SU-DHL-6 (cell line): ENCODE data around the gene GIT2.
"Not testable (repeated sequence)": the region's sequence is repeated elsewhere in the genome, so short reads cannot be mapped to it uniquely, and the experiment has no call there.

Experiments used
- H2AFZ ChIP-seq: fragments of 200-600 bp; sonication (generic); 2 replicates; pipeline ENCODE4 v1.6.1; 2014; ENCODE audit warnings: low read depth, mild to moderate bottlenecking, moderate library complexity, mixed read lengths, antibody characterized with exemption, low read length; ENCODE audit not compliant: severe bottlenecking
- H3F3A ChIP-seq: fragments of 200-600 bp; shearing (Covaris generic); 2 replicates; pipeline ENCODE4 v1.6.0; 2016; ENCODE audit warnings: antibody characterized with exemption, mild to moderate bottlenecking; ENCODE audit not compliant: insufficient read depth
- H3K27ac ChIP-seq: fragments of 200-600 bp; sonication (generic); 2 replicates; pipeline ENCODE4 v1.5.1; 2016; ENCODE audit warnings: low read depth, mild to moderate bottlenecking, low read length, moderate library complexity, mixed read lengths
- H3K27me3 ChIP-seq: fragments of 200-600 bp; sonication (generic), shearing (Covaris generic); 2 replicates; pipeline ENCODE4 v1.6.0; 2014; ENCODE audit warnings: mild to moderate bottlenecking, low read length
- H3K36me3 ChIP-seq: fragments of 200-600 bp; sonication (generic); 2 replicates; pipeline ENCODE4 v1.6.1; 2014; ENCODE audit warnings: mild to moderate bottlenecking, low read length, mixed read lengths
- H3K4me2 ChIP-seq: fragments of 300-600, 200-600 bp; shearing (Covaris generic), sonication (generic); 2 replicates; pipeline ENCODE4 v1.6.0; 2014; ENCODE audit warnings: low read length, low read depth, mild to moderate bottlenecking; ENCODE audit not compliant: poor library complexity, severe bottlenecking
- H3K4me3 ChIP-seq: fragments of 200-600 bp; sonication (generic); 2 replicates; pipeline ENCODE4 v1.5.1; 2014; ENCODE audit warnings: antibody characterized with exemption, low read length, mild to moderate bottlenecking, mixed read lengths; ENCODE audit not compliant: insufficient read depth, poor library complexity, severe bottlenecking
- H3K79me2 ChIP-seq: fragments of 200-600 bp; sonication (generic); 2 replicates; pipeline ENCODE4 v1.6.1; 2014; ENCODE audit warnings: mild to moderate bottlenecking, low read length, moderate library complexity; ENCODE audit not compliant: insufficient read depth
- H3K9ac ChIP-seq: fragments of 200-600 bp; sonication (generic); 2 replicates; pipeline ENCODE4 v1.7.0; 2014; ENCODE audit warnings: mild to moderate bottlenecking, low read length
- H3K9me2 ChIP-seq: fragments of 200-600 bp; sonication (generic); replicated peaks from 2 replicates; pipeline ENCODE4 v1.6.1; 2014; ENCODE audit warnings: low read length; ENCODE audit not compliant: insufficient read depth
- H3K9me3 ChIP-seq: fragments of 200-600 bp; sonication (generic); 2 replicates; pipeline ENCODE4 v1.6.1; 2014; ENCODE audit warnings: low read length, mixed read lengths; ENCODE audit not compliant: insufficient read depth
- H4K20me1 ChIP-seq: fragments of 200-600 bp; sonication (generic); 2 replicates; pipeline ENCODE4 v1.6.1; 2014; ENCODE audit warnings: low read depth, mild to moderate bottlenecking, antibody characterized with exemption, low read length, moderate library complexity, mixed read lengths
- CTCF ChIP-seq: fragments of 200-600 bp; sonication (generic); IDR thresholded peaks from one replicate; pipeline ENCODE4 v1.5.1; 2017; ENCODE audit warnings: antibody characterized with exemption, mild to moderate bottlenecking, low read length, moderate library complexity; ENCODE audit not compliant: insufficient read depth, poor library complexity, severe bottlenecking
- EZH2phosphoT487 ChIP-seq: fragments of 200-600 bp; sonication (generic), shearing (Covaris generic); conservative IDR thresholded peaks from 2 replicates; pipeline ENCODE4 v1.6.1; 2018; ENCODE audit warnings: mild to moderate bottlenecking, antibody characterized with exemption, low read length, moderate library complexity, mixed read lengths

Gene GIT2

DNA sequence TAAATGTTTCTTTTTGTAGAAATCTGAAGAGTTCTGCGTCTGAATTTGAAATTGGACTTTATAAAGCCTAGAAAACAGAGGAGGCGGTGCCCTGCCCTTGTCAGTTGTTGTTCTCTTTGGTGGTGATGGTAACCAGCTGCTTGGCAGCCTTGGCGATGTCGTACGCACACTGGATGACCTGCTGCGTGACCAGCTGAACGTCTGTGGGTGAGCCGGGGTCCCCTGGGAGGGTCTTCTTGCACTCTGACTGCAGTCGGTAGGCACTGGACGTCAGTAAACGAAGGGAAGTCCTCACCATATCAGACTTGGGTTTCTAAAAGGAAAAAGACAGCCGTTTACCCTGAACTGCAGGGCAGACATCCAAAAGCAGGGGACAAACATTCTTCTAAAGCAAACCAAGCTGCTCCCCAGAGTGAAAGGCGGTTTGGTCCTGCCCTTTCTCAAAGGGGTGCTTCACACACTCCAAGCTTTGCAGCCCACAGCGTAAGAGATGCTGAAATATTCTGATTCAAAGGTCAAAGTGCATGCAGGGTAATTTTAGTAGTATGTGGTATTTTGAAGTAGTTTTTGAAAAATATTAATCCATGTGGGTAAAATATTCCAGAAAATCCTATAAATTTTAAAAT is 63.2 kb downstream of the GIT2 start:
- Histone ChIP-seq H3K27ac (no peak overlapping the region), H3K9me3 (no peaks in the 10 kb centered on the region), H3K9me2 (no peaks in the 10 kb centered on the region), H3K4me3 (no peak overlapping the region), H3K27me3 (no peaks in the 10 kb centered on the region), H3K79me2 (no peaks in the 10 kb centered on the region), H2AFZ (no peak overlapping the region), H3F3A (no peaks in the 10 kb centered on the region), H3K36me3 (peaks cover 23% of the 10 kb centered on the region; the same call in 1 of the 2 replicates), H3K9ac (no peak overlapping the region), H3K4me2 (no peak overlapping the region), H4K20me1 (no peaks in the 10 kb centered on the region)
- no peak for TF ChIP-seq CTCF
- no peak for TF ChIP-seq EZH2phosphoT487

GRCh38 chr12:109931143-109931542 is 65.0 kb downstream of the GIT2 start:
- no peak overlapping the region for H3K4me2 ChIP-seq
- no peaks in the 10 kb centered on the region for H3K9me2 ChIP-seq
- no peak overlapping the region for H2AFZ ChIP-seq
- H3K27ac ChIP-seq, result no peak overlapping the region
- TF ChIP-seq CTCF, result no peak
- TF ChIP-seq EZH2phosphoT487, result no peak
- no peaks in the 10 kb centered on the region for H3K79me2 ChIP-seq
- H4K20me1 ChIP-seq, result no peaks in the 10 kb centered on the region
- no peaks in the 10 kb centered on the region for H3K9me3 ChIP-seq
- no peaks in the 10 kb centered on the region for H3F3A ChIP-seq
- no peaks in the 10 kb centered on the region for H3K27me3 ChIP-seq
- no peak overlapping the region for H3K9ac ChIP-seq
- no peak overlapping the region for H3K4me3 ChIP-seq
- peaks cover 19% of the 10 kb centered on the region; the same call in 1 of the 2 replicates for H3K36me3 ChIP-seq

DNA sequence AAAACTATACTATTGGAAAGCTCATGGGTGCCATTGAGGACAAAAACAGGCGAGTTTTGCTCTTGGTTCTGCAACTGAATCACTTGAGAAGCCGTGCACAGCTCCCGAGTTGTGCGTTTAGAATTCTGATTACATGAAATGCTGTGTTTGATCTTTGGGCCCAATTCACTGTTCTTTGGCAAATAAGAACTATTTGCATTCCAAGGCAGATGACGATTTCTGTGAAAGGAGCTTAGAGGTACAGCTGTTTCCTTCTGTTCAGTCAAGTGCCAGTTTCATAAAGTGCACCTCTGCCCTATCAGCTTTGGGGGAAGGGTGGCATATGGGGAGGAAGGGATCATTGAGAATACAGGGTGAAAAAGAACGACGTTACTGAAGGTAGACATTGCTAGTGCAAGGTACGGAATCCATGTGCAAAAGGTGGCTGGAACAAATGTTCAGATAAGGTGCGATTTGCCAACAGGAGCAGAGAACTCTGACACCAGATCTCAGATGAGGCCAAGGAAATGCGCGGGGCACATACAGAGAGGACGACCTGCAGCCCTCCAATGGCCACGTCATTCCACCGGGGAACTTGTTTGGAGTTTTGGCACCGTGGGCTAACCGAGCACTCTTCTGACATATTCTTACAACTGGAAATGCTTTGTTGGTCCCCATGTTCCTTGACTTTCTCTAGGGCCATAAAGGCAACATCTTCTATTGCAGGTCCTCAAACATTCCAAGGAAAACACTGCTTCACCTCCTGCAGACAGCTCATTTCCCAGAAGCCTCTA is 66.0 kb downstream of the GIT2 start:
- H3F3A ChIP-seq, result no peaks in the 10 kb centered on the region
- no peak for TF ChIP-seq CTCF
- no peak for TF ChIP-seq EZH2phosphoT487
- H3K9me3 ChIP-seq, result no peaks in the 10 kb centered on the region
- no peak overlapping the region for H2AFZ ChIP-seq
- H3K9ac ChIP-seq, result no peak overlapping the region
- H3K36me3 ChIP-seq, result peaks cover 14% of the 10 kb centered on the region; the same call in 1 of the 2 replicates
- H3K4me2 ChIP-seq, result no peak overlapping the region
- no peaks in the 10 kb centered on the region for H3K27me3 ChIP-seq
- no peaks in the 10 kb centered on the region for H3K79me2 ChIP-seq
- H3K4me3 ChIP-seq, result no peak overlapping the region
- H3K27ac ChIP-seq, result no peak overlapping the region
- no peaks in the 10 kb centered on the region for H4K20me1 ChIP-seq
- H3K9me2 ChIP-seq, result no peaks in the 10 kb centered on the region

DNA sequence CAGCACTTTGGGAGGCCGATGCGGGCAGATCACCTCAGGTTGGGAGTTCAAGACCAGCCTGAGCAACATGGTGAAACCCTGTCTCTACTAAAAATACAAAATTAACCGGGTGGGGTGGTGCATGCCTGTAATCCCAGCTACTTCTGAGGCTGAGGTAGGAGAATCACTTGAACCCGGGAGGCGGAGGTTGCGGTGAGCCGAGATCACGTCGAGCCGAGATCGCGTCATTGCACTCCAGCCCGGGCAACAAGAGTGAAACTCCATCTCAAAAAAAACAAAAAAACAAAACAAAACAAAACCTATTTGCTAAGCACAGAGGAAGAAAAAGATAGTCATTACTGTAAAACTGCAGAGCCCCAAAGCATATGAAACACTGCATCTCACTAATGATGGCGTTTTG is 66.8 kb downstream of the GIT2 start:
- H2AFZ ChIP-seq, H3K4me3 ChIP-seq, H3K79me2 ChIP-seq, H4K20me1 ChIP-seq, H3K9ac ChIP-seq, H3K9me3 ChIP-seq, H3K27ac ChIP-seq, H3F3A ChIP-seq, H3K27me3 ChIP-seq, H3K9me2 ChIP-seq, H3K4me2 ChIP-seq: not testable (repeated sequence)
- peaks cover 14% of the 10 kb centered on the region; the same call in 1 of the 2 replicates for H3K36me3 ChIP-seq
